ENCODE data around the gene IPO11.

IPO11 gene

DNA sequence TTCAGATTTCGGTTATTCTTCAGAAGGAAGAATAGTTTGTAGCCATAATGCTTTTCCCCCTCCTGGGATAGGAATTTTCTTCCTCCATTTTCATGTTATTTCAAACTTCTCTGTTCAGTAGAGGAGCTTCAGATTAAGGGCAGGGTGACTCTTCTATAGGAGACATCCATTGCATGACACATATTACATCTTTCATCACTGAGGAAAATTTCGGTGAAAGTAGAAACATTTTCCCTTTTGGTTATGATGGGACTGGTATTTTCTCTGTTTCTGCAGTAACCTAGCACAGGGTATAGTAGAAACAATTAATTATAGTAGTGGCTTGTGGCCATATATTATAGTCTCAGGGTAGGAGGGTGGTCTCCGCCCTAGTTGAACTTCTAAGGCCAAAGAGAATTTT, 1.1 kb downstream of the IPO11 start:
- TF ChIP-seq, protein P1, sequence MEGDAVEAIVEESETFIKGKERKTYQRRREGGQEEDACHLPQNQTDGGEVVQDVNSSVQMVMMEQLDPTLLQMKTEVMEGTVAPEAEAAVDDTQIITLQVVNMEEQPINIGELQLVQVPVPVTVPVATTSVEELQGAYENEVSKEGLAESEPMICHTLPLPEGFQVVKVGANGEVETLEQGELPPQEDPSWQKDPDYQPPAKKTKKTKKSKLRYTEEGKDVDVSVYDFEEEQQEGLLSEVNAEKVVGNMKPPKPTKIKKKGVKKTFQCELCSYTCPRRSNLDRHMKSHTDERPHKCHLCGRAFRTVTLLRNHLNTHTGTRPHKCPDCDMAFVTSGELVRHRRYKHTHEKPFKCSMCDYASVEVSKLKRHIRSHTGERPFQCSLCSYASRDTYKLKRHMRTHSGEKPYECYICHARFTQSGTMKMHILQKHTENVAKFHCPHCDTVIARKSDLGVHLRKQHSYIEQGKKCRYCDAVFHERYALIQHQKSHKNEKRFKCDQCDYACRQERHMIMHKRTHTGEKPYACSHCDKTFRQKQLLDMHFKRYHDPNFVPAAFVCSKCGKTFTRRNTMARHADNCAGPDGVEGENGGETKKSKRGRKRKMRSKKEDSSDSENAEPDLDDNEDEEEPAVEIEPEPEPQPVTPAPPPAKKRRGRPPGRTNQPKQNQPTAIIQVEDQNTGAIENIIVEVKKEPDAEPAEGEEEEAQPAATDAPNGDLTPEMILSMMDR (IDR thresholded peaks at IDR 0.05; ENCODE audit: borderline replicate concordance, insufficient read depth, low read depth, low read length): no peak
- H3K4me3 ChIP-seq (ENCODE audit: low read depth, low read length): peak overlapping the region; percentile 92

DNA sequence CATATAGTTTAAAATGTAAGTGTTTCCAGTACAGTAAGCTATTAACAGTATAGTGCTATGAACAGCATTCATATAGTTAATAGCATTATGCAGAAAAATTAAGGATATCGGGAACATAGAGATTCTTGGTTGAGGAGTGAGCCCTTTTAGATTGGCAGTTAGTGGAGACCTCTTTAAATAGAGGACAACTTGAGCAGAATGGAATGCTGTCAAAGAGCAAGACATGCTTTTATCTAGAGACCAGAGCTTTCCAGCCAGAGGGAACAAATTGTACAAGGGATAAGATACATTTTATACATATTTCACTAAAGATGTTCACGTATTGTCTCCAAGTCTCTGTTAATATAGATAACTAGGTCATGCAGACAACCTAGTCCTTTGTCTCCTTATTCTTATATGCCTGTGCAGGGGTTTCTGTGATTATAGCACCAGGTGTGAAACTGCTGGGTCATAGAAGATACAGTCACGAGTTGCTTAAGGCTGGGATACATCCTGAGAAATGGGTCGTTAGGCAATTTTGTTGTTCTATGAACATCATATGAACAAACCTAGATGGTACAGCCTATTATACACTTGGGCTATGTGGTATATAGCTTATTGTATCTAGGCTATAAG, 6.0 kb downstream of the IPO11 start:
- H3K4me3 ChIP-seq (ENCODE audit: low read depth, low read length): no peak overlapping the region
- TF ChIP-seq, protein P1 (IDR thresholded peaks at IDR 0.05; ENCODE audit: borderline replicate concordance, insufficient read depth, low read depth, low read length): no peak

DNA sequence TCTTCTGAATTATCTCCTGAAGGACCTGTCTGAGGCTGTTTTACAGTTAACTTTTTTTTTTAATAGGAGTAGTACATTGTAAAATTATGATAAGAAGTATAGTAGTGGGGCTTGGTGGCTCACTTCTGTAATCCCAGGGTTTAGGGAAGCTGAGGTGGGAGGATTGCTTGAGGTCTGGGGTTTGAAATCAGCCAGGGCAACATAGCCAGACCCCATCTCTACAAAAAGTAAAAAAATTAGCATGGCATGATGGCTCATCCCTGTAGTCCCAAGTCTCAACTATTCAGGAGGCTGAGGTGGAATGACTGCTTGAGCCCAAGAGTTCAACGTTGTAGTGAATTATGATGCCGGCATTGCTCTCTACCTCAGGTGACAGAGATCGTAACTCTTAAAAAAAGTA, 7.0 kb downstream of the IPO11 start:
- TF ChIP-seq, protein P1 (IDR thresholded peaks at IDR 0.05; ENCODE audit: borderline replicate concordance, insufficient read depth, low read depth, low read length): no peak
- no peak overlapping the region for H3K4me3 ChIP-seq (ENCODE audit: low read depth, low read length)

DNA sequence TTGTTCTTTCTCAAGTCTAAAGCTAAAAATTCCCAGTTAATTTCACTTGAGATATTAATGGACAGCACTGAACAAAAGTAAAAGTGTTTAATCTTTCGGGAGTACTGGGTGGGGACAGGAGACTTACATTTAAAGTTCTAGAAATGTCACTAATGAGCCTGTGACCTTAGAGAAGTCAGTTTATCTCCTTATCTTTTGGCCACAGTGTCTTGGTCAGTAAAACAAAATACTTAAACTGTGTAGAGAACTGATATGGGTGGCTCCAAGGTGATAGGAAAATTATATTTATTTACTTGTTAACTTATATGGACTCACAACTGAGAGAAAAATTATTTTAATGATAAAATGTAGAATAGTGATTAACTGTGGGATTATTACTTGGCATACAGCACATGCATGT, 8.9 kb downstream of the IPO11 start:
- TF ChIP-seq, protein P1 (IDR thresholded peaks at IDR 0.05; ENCODE audit: borderline replicate concordance, insufficient read depth, low read depth, low read length): no peak
- no peak overlapping the region for H3K4me3 ChIP-seq (ENCODE audit: low read depth, low read length)

DNA sequence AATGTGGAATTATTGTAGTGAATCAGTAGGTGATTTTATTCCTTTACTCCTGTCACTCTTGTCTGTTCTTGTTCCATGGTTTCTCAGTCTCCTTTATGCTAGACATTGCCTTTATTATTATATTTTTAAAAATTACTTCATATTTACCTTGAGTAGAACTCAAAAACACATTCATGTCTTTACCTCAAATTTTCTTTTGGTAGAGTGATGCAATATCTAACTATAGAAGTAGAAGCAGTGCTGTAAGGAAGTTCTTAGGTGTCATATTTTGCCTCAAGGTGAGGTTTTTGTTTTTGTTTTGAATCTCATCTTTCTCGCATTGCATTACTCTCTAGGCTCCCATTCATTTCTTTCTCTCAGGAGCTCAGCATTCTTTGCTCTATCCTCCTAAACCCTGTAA, 12.2 kb downstream of the IPO11 start:
- TF ChIP-seq, protein P1 (IDR thresholded peaks at IDR 0.05; ENCODE audit: borderline replicate concordance, insufficient read depth, low read depth, low read length): no peak
- H3K4me3 ChIP-seq (ENCODE audit: low read depth, low read length): no peak overlapping the region

DNA sequence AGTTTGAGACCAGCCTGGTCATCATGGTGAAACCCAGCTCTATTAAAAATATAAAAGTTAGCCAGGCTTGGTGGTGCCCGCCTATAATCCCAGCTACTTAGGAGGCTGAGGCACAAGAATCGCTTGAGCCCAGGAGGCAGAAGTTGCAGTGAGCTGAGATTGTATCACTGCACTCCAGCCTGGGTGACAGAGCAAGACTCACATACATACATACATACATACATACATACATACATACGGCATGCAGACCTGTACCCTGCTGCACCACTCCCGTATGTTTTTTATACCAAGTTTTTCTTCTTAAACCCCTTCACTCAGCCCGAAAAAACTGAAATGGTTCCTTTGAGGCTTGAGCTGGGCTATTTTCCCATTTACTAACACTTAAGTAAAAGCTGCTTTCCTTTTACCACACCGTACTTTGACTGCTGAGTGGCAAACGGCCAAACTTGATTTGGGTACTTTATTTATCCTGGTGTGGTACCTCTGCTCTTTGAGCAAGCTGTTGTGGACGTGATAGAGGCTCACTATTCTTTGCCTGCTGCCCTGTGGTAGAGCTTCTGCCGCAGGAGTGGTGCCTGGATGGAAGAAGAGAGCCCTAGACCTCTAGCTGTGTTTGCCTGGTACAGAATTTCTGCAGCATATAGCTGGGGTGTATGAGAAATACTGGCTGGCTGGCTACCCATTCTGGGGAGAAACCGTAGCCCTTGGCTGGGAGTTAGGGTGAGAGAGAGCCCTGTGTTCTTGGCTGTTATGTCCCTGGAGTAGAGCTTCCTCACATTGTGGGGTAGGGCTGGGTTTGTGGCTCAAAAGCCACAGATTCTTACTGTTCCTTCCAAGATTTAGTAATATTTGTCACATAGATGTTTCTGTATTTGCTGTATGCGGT, 19.4 kb downstream of the IPO11 start:
- no peak overlapping the region for H3K4me3 ChIP-seq (ENCODE audit: low read depth, low read length)
- TF ChIP-seq, protein P1 (IDR thresholded peaks at IDR 0.05; ENCODE audit: borderline replicate concordance, insufficient read depth, low read depth, low read length): no peak

Data from GM12875 (cell line).